Endothelial cell (in vitro differentiated cells): ENCODE data around the gene PIGU. TPM values are rescaled to one million over a fixed set of nuclear protein-coding genes. Genes with fewer than 3 reads are reported as not detected.

Experiments
- DNase-seq: peaks from one replicate; pipeline ENCODE4 v3.0.0; 2021; ENCODE audit warnings: low spot score
- H3K27ac Mint-ChIP-seq: one replicate; pipeline ENCODE4 v1.8.0; 2021; ENCODE audit warnings: mixed read lengths, inconsistent platforms; ENCODE audit not compliant: unreplicated experiment
- H3K27me3 Mint-ChIP-seq: one replicate; pipeline ENCODE4 v1.8.0; 2021; ENCODE audit warnings: mild to moderate bottlenecking, moderate library complexity, mixed read lengths, inconsistent platforms; ENCODE audit not compliant: unreplicated experiment
- H3K36me3 Mint-ChIP-seq: one replicate; pipeline ENCODE4 v1.8.0; 2021; ENCODE audit warnings: mild to moderate bottlenecking, low read depth, mixed read lengths, inconsistent platforms; ENCODE audit not compliant: unreplicated experiment
- H3K4me1 Mint-ChIP-seq: one replicate; pipeline ENCODE4 v1.8.0; 2021; ENCODE audit warnings: mild to moderate bottlenecking, mixed read lengths, inconsistent platforms; ENCODE audit not compliant: unreplicated experiment
- H3K4me3 Mint-ChIP-seq: one replicate; pipeline ENCODE4 v1.8.0; 2021; ENCODE audit warnings: mild to moderate bottlenecking, mixed read lengths, inconsistent platforms; ENCODE audit not compliant: unreplicated experiment
- H3K9me3 Mint-ChIP-seq: one replicate; pipeline ENCODE4 v1.8.0; 2021; ENCODE audit warnings: mixed read lengths, inconsistent platforms; ENCODE audit not compliant: unreplicated experiment
- total RNA-seq: library from RNA; stranded (reverse); fragmentation: NEBNext Ultra II Directional; extraction: Animal tissue kit (Norgen Biotek cat#: 25700); gene quantifications from one replicate; pipeline ENCODE4 v1.2.1, GENCODE V29; 2021; ENCODE audit not compliant: unreplicated experiment
- TF ChIP-seq, protein P1 (sequence below): fragments of 200-600 bp; sonication (generic); IDR thresholded peaks from one replicate; pipeline ENCODE4 v1.5.0; 2021; ENCODE audit warnings: antibody characterized with exemption; ENCODE audit not compliant: unreplicated experiment

Gene PIGU
- total RNA-seq, 1 donor from 2014 or later, result 16.5 TPM

DNA sequence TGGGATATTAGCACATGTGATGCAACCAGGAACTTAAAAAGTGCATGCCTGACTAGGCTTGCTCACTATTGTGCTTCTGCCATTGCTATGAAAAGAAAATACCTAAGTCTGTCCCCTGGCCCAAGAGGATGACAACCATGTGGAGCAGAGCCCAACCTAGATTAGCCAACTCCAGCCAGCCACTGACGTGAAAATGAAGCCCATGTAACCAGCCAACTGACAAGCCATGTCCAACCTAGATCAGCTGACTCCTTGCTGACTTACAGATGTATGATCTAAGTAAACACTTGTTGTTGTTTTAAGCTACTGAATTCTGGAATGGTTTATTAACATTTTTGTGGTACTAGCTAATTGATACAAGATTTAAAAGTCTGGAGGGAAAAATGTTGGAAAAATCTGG, 47.5 kb downstream of the PIGU start:
- Mint-ChIP-seq H3K27me3 (peaks cover 3% of the 10 kb centered on the region), H3K9me3 (no peaks in the 10 kb centered on the region), H3K27ac (no peak overlapping the region), H3K4me3 (no peak overlapping the region), H3K4me1 (no peaks in the 10 kb centered on the region), H3K36me3 (no peaks in the 10 kb centered on the region)
- TF ChIP-seq, protein P1, sequence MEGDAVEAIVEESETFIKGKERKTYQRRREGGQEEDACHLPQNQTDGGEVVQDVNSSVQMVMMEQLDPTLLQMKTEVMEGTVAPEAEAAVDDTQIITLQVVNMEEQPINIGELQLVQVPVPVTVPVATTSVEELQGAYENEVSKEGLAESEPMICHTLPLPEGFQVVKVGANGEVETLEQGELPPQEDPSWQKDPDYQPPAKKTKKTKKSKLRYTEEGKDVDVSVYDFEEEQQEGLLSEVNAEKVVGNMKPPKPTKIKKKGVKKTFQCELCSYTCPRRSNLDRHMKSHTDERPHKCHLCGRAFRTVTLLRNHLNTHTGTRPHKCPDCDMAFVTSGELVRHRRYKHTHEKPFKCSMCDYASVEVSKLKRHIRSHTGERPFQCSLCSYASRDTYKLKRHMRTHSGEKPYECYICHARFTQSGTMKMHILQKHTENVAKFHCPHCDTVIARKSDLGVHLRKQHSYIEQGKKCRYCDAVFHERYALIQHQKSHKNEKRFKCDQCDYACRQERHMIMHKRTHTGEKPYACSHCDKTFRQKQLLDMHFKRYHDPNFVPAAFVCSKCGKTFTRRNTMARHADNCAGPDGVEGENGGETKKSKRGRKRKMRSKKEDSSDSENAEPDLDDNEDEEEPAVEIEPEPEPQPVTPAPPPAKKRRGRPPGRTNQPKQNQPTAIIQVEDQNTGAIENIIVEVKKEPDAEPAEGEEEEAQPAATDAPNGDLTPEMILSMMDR, result no peak
- DNase-seq, result no peak

DNA sequence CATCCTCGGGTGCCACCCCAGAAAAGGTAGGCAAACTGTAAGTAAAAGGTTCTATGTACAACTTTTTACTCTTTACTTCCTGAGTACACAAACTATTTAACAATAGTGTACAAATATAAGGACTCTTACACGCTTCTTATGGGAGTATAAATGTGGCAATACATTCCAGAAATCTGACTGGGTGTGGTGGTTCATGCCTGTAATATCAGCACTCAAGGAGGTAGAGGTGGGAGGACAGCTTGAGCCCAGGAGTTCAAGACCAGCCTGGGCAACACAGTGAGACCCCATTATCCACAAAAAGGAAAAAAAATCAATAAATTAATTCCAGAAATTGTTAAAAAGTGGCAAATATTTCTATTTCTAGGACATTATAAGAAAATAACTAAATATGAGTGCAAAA, 48.9 kb downstream of the PIGU start:
- Mint-ChIP-seq H3K9me3 (no peaks in the 10 kb centered on the region), H3K27ac (no peak overlapping the region), H3K4me3 (no peak overlapping the region), H3K27me3 (peaks cover 3% of the 10 kb centered on the region), H3K4me1 (no peaks in the 10 kb centered on the region), H3K36me3 (peaks cover 2% of the 10 kb centered on the region)
- no peak for DNase-seq
- TF ChIP-seq, protein P1, result no peak

DNA sequence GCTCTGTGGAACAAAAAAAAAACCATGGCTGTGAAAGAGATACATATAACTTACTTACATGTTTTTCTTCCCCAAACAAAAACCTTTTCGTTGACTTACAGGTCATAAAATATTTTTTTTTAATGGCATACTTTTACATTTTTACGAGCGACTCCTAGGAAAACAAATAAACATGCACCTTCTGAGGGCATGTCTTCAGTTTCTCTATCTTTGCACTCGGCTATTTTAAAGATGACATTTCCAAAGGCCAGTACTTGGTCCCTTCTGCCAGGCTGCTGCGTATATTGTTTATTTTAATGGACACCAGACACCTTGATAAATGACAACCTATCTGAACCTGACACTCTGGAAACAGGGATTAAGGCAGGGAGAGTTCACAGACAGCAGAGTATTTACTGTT, 49.4 kb downstream of the PIGU start:
- Mint-ChIP-seq H3K4me3 (no peak overlapping the region), H3K36me3 (peaks cover 4% of the 10 kb centered on the region), H3K27me3 (peaks cover 3% of the 10 kb centered on the region), H3K9me3 (no peaks in the 10 kb centered on the region), H3K27ac (no peak overlapping the region), H3K4me1 (no peaks in the 10 kb centered on the region)
- DNase-seq, result no peak
- TF ChIP-seq, protein P1, result no peak

DNA sequence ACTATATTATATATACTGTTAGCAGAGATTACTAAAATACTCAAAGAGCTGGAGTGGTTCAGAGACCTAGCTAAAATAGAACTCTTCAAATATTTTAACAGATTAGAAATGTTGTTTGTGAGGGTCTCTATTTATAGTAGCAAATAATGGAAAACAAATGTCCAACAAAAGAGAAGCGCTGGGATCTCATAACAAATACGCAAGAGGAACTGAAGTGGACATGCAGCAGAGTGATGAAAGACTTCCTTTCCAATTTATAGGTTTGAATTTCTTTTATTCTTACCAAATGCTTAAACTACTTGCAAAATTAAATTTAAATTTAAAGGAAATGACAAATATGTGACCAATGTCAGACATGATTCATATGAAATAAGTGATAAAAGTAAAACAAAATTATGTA, 49.9 kb downstream of the PIGU start:
- no peaks in the 10 kb centered on the region for H3K4me1 Mint-ChIP-seq

DNA sequence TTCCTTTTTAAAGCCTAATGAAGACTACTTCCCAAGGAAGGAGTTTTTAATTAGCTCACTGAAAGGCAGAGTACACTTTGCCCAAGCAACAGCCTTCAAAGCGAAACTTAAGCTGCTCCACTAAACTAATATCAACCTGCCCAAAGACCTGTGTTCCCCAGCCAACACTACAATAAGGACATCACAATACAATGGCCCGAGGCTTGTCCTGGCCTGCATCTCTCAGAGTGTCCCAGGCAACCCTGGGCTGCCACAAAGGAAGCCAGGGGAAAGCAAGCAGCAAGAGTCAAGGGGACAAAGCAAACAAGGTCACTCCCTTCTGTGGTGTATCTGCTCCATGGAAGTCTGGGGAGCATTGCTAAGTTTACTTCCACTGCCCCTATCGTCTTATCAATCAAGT, 52.3 kb downstream of the PIGU start:
- DNase-seq, result no peak
- H3K9me3 Mint-ChIP-seq, result no peaks in the 10 kb centered on the region
- no peak overlapping the region for H3K27ac Mint-ChIP-seq
- no peak overlapping the region for H3K4me3 Mint-ChIP-seq
- peaks cover 3% of the 10 kb centered on the region for H3K27me3 Mint-ChIP-seq
- TF ChIP-seq, protein P1, result no peak
- H3K4me1 Mint-ChIP-seq, result peaks cover 9% of the 10 kb centered on the region
- peaks cover 18% of the 10 kb centered on the region for H3K36me3 Mint-ChIP-seq

More for the DNA sequence above, 49.9 kb downstream of the PIGU start:
- Mint-ChIP-seq H3K27ac (no peak overlapping the region), H3K4me3 (no peak overlapping the region), H3K27me3 (peaks cover 3% of the 10 kb centered on the region), H3K9me3 (no peaks in the 10 kb centered on the region), H3K36me3 (peaks cover 6% of the 10 kb centered on the region)
- DNase-seq, result no peak
- TF ChIP-seq, protein P1, result no peak
